IPS-18c (cell line): ENCODE results near the gene MKNK1.
A peak's percentile ranks its signal among the peaks of the same experiment; 100 is the strongest.
"Not testable (repeated sequence)": the region's sequence is repeated elsewhere in the genome, so short reads cannot be mapped to it uniquely, and the experiment has no call there.

ENCODE experiments used
- H3K4me3 ChIP-seq: 2 replicates; pipeline ENCODE4 v1.7.0; 2013; ENCODE audit warnings: low read depth, mild to moderate bottlenecking, low read length, moderate library complexity; ENCODE audit not compliant: insufficient read depth
- H3K9me3 ChIP-seq: one replicate; pipeline ENCODE4 v1.6.1; 2013; ENCODE audit warnings: mild to moderate bottlenecking, low read length, moderate library complexity; ENCODE audit not compliant: control insufficient read depth, insufficient read depth

The MKNK1 gene

DNA sequence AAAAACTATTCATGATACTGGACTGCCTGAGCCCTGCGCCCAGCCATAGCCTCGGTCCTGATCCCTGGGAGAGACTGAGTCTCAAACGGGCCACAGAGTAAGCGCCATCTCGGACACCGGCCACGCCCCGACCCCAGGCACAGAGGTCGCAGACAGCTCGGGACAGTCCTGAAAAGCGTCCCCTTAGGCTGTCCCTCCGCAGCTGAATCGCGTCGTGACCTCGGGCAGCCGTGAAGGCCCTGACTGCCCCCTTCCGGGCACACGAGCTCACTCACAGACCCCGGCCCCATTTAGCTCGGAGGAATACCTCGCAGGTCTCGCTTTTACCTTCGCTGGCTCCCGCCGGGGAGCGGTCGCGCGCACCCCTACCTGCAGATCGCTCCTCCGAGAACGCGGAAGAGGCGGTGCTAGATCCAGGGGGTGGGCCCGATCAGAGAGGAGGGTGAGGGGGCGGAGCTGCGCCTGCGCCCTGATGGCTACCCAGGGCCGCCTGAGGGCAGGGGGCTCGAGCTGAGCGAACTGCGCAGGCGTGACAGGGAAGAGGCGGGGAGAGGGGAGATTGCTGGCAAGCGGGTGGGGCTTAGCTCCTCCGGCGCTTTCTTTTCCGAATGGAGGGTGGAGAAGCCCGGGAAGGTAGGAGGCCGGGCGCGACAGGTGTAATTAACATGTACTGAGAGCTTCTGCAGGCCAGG is at the start of gene MKNK1:
Gene MKNK1 (minus strand): TSS at position 411 of the 692 bp plus-strand sequence. CDS start 20,941 bp downstream, outside the sequence.
- Histone ChIP-seq H3K9me3 (no peaks in the 10 kb centered on the region), H3K4me3 (peak within 1 kb of the TSS; percentile 89)

DNA sequence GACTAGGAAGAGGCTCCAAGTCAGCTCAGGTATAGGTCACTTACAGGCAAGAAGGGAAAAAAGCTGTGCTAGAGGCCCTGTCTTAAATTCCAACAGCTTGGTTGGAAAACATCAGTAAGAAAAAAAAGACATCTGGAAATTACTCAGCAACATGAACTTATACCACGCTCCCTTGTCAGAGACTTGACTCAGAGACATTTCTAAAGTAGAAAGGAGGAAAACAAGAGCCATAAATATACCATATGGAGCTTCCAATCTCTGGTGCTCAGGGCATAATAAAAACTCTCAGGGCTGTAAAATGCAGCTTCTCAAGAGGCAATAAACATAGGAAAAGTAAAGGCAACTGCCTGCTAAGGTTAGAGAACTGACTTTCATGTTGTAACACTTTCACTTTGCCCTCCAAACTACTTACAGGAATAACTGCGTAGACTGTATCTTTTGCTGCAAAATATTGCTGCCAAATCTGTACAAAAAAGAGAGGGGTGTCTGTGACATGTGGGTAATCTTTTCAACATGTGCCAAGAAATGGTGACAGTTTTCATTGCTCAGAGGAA is 49.4 kb upstream of the MKNK1 start:
- H3K4me3 ChIP-seq = no peak overlapping the region
- H3K9me3 ChIP-seq = no peaks in the 10 kb centered on the region

DNA sequence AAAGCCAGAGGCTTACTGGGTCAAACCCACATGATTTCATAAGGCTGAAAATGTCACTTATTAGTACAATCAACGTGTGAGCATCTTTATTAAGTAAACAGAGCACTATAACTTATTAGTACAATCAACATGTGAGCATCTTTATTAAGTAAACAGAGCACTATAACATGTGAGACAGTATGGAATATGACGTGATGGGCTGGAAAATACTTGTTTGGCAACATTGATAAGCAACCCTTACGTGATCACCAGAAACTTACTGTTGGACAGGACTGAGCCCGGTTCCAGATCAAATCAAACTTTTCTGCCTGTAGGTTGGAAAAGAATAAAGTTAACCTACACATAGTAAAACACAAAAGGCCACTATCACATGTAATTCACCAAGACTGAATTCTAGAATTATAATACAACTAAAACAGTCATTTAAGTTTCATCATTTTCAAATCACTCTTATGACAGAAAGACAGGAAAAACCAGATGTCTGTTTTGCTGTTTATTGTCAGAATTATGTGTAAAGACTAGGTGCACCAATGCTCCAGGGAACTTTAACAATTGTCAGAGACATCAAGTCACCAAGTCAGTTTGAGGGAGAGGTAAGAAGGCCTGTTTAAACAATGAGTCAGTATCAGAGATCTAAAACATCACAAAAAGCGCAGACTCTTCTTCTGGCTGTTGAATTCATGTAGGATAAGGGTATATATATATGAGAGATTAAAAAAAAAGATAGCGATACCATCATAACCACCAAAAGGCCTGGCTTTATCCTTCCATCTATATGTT is 48.4 kb upstream of the MKNK1 start:
- H3K9me3 ChIP-seq = no peaks in the 10 kb centered on the region
- no peak overlapping the region for H3K4me3 ChIP-seq

DNA sequence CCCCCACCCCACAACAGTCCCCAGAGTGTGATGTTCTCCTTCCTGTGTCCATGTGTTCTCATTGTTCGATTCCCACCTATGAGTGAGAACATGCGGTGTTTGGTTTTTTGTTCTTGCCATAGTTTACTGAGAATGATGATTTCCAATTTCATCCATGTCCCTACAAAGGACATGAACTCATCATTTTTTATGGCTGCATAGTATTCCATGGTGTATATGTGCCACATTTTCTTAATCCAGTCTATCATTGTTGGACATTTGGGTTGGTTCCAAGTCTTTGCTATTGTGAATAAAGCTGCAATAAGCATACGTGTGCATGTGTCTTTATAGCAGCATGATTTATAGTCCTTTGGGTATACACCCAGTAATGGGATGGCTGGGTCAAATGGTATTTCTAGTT is 47.1 kb upstream of the MKNK1 start:
- H3K9me3 ChIP-seq, H3K4me3 ChIP-seq: not testable (repeated sequence)

DNA sequence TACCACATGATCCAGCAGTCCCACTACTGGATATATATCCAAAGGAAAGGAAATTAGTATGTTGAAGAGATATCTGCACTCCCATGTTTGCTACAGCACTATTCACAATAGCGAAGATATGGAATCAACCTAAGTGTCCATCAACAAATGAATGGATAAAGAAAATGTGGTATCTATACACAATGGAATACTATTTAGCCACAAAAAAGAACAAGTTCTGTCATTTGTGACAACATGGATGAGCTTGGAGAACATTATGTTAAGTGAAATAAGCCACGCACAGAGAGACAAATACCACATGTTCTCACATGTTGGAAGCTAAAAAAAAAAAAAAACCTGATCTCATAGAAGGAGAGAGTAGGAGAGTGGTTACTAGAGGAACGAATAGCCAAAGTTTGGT is 46.4 kb upstream of the MKNK1 start:
- Histone ChIP-seq H3K4me3 (no peak overlapping the region), H3K9me3 (no peaks in the 10 kb centered on the region)

DNA sequence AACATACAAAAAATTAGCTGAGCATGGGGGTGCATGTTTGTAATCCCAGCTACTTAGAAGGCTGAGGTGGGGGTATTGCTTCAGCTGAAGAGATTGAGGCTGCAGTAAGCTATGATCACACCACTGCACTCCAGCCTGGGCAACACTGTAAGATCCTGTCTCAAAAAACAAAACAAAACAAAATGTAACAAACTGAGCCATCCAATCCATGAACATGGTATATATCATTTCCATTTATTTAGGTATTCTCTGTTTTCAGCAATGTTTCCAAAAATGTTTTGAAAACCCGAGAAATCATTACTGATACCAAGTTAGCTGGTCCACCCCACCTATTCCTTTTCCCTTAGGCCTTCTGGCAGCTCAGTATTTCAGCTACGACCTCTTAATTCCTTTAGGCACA is 45.7 kb upstream of the MKNK1 start:
- H3K9me3 ChIP-seq = no peaks in the 10 kb centered on the region
- H3K4me3 ChIP-seq = no peak overlapping the region

DNA sequence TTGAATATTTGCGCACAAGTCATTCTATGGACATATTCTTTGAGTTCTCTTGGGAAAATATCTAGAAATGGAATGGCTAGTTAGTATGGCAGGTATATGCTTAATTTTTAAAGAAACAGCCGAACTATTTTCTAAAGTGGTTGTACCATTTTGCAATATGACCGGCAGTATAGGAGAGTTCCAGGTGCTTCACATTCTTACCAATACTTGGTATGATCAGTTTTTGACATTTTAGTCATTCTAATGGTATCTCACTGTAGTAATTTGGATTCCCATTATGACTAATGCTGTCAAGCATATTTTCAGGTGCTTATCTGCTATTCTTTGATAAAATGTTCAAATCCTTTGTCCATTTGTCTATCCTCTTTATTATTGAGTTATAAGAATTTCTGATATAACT is 43.5 kb upstream of the MKNK1 start:
- H3K9me3 ChIP-seq = no peaks in the 10 kb centered on the region
- no peak overlapping the region for H3K4me3 ChIP-seq

GRCh38 chr1:46646844-46647243 is 42.8 kb upstream of the MKNK1 start:
- Histone ChIP-seq H3K9me3 (no peaks in the 10 kb centered on the region), H3K4me3 (no peak overlapping the region)

DNA sequence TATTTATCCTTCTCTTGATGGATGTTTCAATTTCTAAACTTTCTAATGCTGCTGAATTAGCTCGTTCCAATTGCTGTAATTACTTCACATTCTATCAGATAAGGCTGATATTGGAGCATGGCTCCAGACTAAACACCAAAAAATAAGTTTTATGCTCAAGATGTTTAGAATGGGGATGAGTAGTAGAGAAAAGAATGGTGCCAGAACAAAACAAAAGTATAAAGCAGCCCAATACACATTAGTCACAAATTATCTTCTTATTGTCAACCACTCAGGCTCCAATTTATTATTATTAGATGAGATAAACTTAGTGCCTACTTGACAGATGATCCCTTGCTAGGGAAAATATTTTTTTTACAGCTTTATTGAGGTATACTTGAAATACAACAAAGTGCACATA is 42.3 kb upstream of the MKNK1 start:
- H3K9me3 ChIP-seq = no peaks in the 10 kb centered on the region

DNA sequence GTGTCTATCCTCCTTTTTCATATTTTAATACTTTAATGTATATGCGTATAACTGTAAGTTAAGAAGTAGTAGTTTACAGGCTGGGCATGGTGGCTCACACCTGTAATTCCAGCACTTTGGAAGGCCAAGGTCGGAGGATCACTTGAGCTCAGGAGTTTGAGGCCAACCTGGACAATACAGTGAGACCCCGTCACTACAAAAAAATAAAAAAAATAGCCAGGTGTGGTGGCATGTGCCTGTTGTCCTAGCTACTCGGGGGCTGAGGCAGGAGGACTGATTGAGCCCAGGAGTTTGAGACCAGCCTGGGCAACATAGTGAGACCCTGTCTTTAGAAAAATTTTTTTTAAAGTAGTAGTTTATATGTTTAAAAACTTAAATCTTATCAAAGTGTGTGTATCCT is 41.7 kb upstream of the MKNK1 start:
- no peak overlapping the region for H3K4me3 ChIP-seq
- H3K9me3 ChIP-seq = no peaks in the 10 kb centered on the region

More for the DNA sequence above, 42.3 kb upstream of the MKNK1 start:
- H3K4me3 ChIP-seq = no peak overlapping the region

- Histone ChIP-seq H3K9me3 (no peaks in the 10 kb centered on the region), H3K4me3 (no peak overlapping the region)
These were observed 39.3 kb upstream of the MKNK1 start for GRCh38 chr1:46643368-46643775.

GRCh38 chr1:46642115-46642680 is 38.1 kb upstream of the MKNK1 start:
- no peak overlapping the region for H3K4me3 ChIP-seq
- no peaks in the 10 kb centered on the region for H3K9me3 ChIP-seq

DNA sequence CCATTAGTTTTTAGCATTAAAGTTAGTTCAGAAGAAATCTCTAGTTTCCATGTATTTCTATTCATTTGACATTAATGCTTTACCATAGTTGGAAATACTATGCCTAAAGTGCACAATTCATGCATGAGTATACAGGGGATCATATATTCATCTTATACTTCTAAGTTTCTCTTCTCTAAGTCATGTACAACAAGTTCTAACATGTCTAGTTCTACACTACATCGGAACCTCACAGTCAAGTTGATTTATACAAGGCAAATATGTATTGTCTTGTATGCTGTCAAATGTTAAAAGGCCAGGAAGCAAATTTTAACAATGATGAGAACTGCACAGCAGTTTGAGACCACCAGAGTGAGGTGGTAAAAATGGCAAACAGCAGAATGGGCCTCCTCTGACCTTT is 35.5 kb upstream of the MKNK1 start:
- H3K4me3 ChIP-seq = no peak overlapping the region

DNA sequence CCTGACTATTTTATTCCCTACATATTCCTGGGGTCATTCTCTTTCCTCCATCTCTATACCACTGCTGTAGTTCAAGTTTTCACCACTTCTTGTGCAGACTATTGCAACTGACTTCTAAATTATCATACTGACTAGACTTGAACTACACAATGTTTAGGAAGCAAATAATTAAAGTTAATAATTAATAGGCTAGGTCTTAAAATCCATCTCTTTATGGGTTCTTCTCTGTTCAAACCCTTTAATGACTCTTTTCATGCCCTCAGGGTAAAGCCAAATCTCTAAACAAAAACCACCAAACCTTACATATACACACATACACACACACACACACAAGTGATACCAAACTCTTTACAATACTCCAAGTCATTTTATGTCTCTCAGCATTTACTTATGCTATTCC is 34.9 kb upstream of the MKNK1 start:
- Histone ChIP-seq H3K9me3 (no peaks in the 10 kb centered on the region), H3K4me3 (no peak overlapping the region)

More for the DNA sequence above, 35.5 kb upstream of the MKNK1 start:
- no peaks in the 10 kb centered on the region for H3K9me3 ChIP-seq

DNA sequence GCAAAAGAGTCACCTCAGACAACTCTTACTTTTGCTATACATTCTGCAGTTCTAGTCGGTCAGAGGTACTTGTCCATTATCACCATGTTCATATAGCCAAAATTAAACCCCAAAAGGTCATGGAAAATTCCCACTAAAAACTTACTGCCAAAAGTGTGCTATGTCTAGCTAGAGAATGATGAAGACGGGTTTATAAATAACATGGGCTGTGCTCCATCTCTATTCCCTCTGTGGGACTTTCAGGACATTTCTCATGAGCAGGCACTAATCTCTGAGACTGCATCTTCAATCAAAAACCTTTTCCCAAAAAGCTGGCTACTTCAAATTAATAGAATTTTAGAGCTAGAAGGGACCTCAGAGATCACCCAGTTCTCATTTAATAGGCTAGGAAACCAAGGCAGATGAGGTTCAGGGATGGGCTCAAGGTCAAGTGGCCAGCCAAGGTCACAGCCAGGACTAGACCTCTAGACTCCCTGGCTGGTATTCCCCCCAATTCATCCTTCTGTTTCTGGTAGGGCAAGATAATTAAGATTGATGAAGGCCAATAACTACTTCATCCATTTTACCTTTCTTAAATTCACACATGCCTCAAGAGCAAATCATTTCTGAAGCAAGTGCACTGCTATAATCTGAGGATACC is 33.5 kb upstream of the MKNK1 start:
- no peaks in the 10 kb centered on the region for H3K9me3 ChIP-seq
- no peak overlapping the region for H3K4me3 ChIP-seq

DNA sequence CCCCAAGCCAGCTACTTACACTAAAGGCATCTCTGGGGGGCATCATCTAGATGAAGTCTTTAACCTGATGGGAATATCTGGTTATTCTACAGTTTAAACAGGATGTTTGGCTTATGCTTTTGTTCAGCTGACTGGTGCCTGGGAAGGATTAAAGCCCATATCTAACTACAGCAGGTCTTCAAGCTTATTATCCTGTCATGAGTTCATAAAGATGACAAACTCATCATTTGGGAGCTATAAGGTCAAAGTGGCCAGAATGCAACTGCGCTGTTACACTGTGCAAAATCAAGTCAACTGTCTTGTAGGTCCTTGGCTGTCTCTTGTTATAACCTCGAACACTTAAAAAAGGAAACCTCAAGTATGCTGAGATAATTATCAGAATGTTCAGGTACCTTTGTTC is 31.1 kb upstream of the MKNK1 start:
- H3K9me3 ChIP-seq = no peaks in the 10 kb centered on the region
- no peak overlapping the region for H3K4me3 ChIP-seq

DNA sequence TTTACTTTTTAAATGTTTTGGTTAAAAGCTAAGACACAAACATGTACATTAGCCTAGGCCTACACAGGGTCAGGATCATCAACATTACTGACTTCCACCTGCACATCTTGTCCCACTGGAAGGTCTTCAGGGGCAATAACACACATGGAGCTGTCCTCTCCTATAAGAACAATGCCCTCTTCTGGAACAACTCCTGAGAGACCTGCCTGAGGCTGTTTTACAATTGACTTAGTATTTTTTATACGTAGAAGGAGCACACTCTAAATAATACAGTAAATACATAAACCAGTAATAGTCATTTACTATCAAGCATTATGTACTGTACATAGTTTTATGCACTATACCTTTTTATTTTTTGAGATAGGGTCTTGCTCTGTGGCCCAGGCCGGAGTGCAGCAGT is 26.7 kb upstream of the MKNK1 start:
- H3K9me3 ChIP-seq = no peaks in the 10 kb centered on the region
- H3K4me3 ChIP-seq = no peak overlapping the region
